ENCODE data around the gene MPHOSPH9. TPM values are rescaled to one million over a fixed set of nuclear protein-coding genes. Genes with fewer than 3 reads are reported as not detected.

MPHOSPH9 gene
- polyA plus RNA-seq, 1 donor (not counting 4 experiments of a cell fraction or from before 2014, with no cell fraction given): 10.7 TPM

- peaks cover 3% of the 10 kb centered on the region for H4K20me1 ChIP-seq (ENCODE audit: control insufficient read depth, extremely low read depth, insufficient read depth, low read length)
- no peak for FAIRE-seq
These were observed 40.2 kb upstream of the MPHOSPH9 start for GRCh38 chr12:123273166-123273565.

GRCh38 chr12:123271001-123271668 is 38.2 kb upstream of the MPHOSPH9 start:
- peak overlapping the region; percentile 26 for H3K27ac ChIP-seq (ENCODE audit: control insufficient read depth, insufficient read depth, low read length)
- dilution Hi-C loops (cut with MboI; ENCODE audit: extremely low pct_ligation_motif_present, low sequenced_read_pairs): no loop called here

More at GRCh38 chr12:123273166-123273565, 40.2 kb upstream of the MPHOSPH9 start:
- TF ChIP-seq CTCF (optimal IDR thresholded peaks at IDR 0.05 in 1 of 3, IDR thresholded peaks at IDR 0.05 in 1 of 3, conservative IDR thresholded peaks at IDR 0.05 in 1 of 3; ENCODE audit: extremely low read depth in 1 of 3, insufficient read depth in 2 of 3, low read length in 3 of 3): no peak
- TF ChIP-seq EZH2 (IDR thresholded peaks at IDR 0.05; ENCODE audit: low read length): no peak
- no peak overlapping the region for H2AFZ ChIP-seq (ENCODE audit: control insufficient read depth, low read length)
- dilution Hi-C loops (cut with MboI; ENCODE audit: extremely low pct_ligation_motif_present, low sequenced_read_pairs): no loop called here
- no peaks in the 10 kb centered on the region for H3K9me1 ChIP-seq (ENCODE audit: control insufficient read depth, extremely low read depth, insufficient read depth, low read length)
- H3K27me3 ChIP-seq (ENCODE audit: control insufficient read depth, extremely low read depth, insufficient read depth, low read length): no peaks in the 10 kb centered on the region
- DNase-seq (ENCODE audit: low read depth, low spot score): no peak
- no peak overlapping the region for H3K27ac ChIP-seq (ENCODE audit: control insufficient read depth, insufficient read depth, low read length)
- H3K4me2 ChIP-seq (ENCODE audit: control insufficient read depth, extremely low read depth, insufficient read depth, low read depth, low read length): no peak overlapping the region
- no peak overlapping the region for H3K4me3 ChIP-seq (ENCODE audit: control insufficient read depth in 2 of 3, extremely low read depth in 1 of 3, insufficient read depth in 2 of 3, low read depth in 1 of 3, low read length in 3 of 3)
- H3K9me3 ChIP-seq (ENCODE audit: control insufficient read depth, low read depth, low read length): no peaks in the 10 kb centered on the region
- H3K9ac ChIP-seq (ENCODE audit: control insufficient read depth, extremely low read depth, insufficient read depth, low read length): no peak overlapping the region
- H3K36me3 ChIP-seq (ENCODE audit: control insufficient read depth in 2 of 2, extremely low read depth in 1 of 2, insufficient read depth in 2 of 2, low read length in 2 of 2): peaks cover 0 to 5% of the 10 kb centered on the region in 2 experiments
- peaks cover 11% of the 10 kb centered on the region for H3K4me1 ChIP-seq (ENCODE audit: control insufficient read depth, extremely low read depth, insufficient read depth, low read length)
- peaks cover 26% of the 10 kb centered on the region for H3K79me2 ChIP-seq (ENCODE audit: control insufficient read depth, insufficient read depth, low read length)

More at GRCh38 chr12:123271001-123271668, 38.2 kb upstream of the MPHOSPH9 start:
- H3K4me2 ChIP-seq (ENCODE audit: control insufficient read depth, extremely low read depth, insufficient read depth, low read depth, low read length): peak overlapping the region; percentile 94
- H3K9ac ChIP-seq (ENCODE audit: control insufficient read depth, extremely low read depth, insufficient read depth, low read length): peak overlapping the region; percentile 71
- H3K9me3 ChIP-seq (ENCODE audit: control insufficient read depth, low read depth, low read length): no peaks in the 10 kb centered on the region
- H3K4me1 ChIP-seq (ENCODE audit: control insufficient read depth, extremely low read depth, insufficient read depth, low read length): peaks cover 11% of the 10 kb centered on the region
- H2AFZ ChIP-seq (ENCODE audit: control insufficient read depth, low read length): no peak overlapping the region
- H3K27me3 ChIP-seq (ENCODE audit: control insufficient read depth, extremely low read depth, insufficient read depth, low read length): no peaks in the 10 kb centered on the region
- no peak for DNase-seq (ENCODE audit: low read depth, low spot score)
- TF ChIP-seq CTCF (optimal IDR thresholded peaks at IDR 0.05 in 1 of 3, IDR thresholded peaks at IDR 0.05 in 1 of 3, conservative IDR thresholded peaks at IDR 0.05 in 1 of 3; ENCODE audit: extremely low read depth in 1 of 3, insufficient read depth in 2 of 3, low read length in 3 of 3) (peak in 2 of 3 experiments; percentile 43 to 50), EZH2 (IDR thresholded peaks at IDR 0.05; ENCODE audit: low read length) (no peak)
- H3K79me2 ChIP-seq (ENCODE audit: control insufficient read depth, insufficient read depth, low read length): peaks cover 45% of the 10 kb centered on the region
- no peaks in the 10 kb centered on the region for H3K9me1 ChIP-seq (ENCODE audit: control insufficient read depth, extremely low read depth, insufficient read depth, low read length)
- no peak for FAIRE-seq
- peaks cover 13 to 16% of the 10 kb centered on the region in 2 experiments for H3K36me3 ChIP-seq (ENCODE audit: control insufficient read depth in 2 of 2, extremely low read depth in 1 of 2, insufficient read depth in 2 of 2, low read length in 2 of 2)
- H4K20me1 ChIP-seq (ENCODE audit: control insufficient read depth, extremely low read depth, insufficient read depth, low read length): peaks cover 7% of the 10 kb centered on the region
- peak overlapping the region; percentile 86 to 94 (median 89) for H3K4me3 ChIP-seq (ENCODE audit: control insufficient read depth in 2 of 3, extremely low read depth in 1 of 3, insufficient read depth in 2 of 3, low read depth in 1 of 3, low read length in 3 of 3)
